ENCODE measurements around the gene NDFIP1. TPM values are rescaled to one million over a fixed set of nuclear protein-coding genes. Genes with fewer than 3 reads are reported as not detected.

Gene NDFIP1
- polyA plus RNA-seq, 1 experiment, result 11.2 TPM

- ChIA-PET CTCF (interaction anchor here (0.6 to 1.8 kb wide), 3 partner anchors 15 to 228 kb away, joined by 3 to 5 read pairs (median 3); no protein-coding TSS in a partner anchor), POLR2A (no interaction called here)
- Histone ChIP-seq H3K27me3 (ENCODE audit: control insufficient read depth, insufficient read depth, low read length) (peaks cover 3% of the 10 kb centered on the region; the same call in 1 of the 2 replicates), H3K36me3 (ENCODE audit: control insufficient read depth, insufficient read depth, low read length) (no peaks in the 10 kb centered on the region), H3K4me3 (ENCODE audit: low read depth, low read length) (no peak overlapping the region)
- no peak for TF ChIP-seq CTCF (IDR thresholded peaks at IDR 0.05; ENCODE audit: insufficient read depth, low read depth, low read length)
- no peak for DNase-seq (ENCODE audit: low read depth)
Measured at GRCh38 chr5:142171270-142171669, 62.7 kb downstream of the NDFIP1 start.

DNA sequence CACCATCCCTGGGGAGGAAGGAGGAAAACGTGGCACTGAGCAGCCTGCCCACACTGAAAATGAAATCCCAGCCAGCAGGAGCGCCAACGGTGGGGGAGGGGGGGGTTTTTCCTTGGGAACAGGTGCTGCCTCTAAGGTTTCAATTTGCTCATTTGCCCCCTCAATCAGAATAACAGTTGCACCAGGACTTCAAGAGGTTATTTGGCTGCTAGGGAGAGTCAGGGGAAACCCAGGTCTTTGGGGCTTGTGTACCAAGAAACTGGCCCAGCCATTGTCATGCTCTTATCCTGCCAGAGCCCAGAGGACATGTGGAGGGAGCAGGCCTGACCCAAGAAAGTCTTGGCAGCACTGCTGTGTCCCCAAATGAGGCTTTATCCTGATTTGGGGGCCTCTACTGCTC lies 66.5 kb downstream of the NDFIP1 start:
- DNase-seq (ENCODE audit: low read depth), result no peak
- peaks cover 3% of the 10 kb centered on the region; the same call in 1 of the 2 replicates for H3K27me3 ChIP-seq (ENCODE audit: control insufficient read depth, insufficient read depth, low read length)
- ChIA-PET CTCF (interaction anchor here (1.2 to 1.3 kb wide), 2 partner anchors 149 to 374 kb away, joined by 3 to 5 read pairs; partner anchors contain the start of gene SPRY4), POLR2A (no interaction called here)
- H3K36me3 ChIP-seq (ENCODE audit: control insufficient read depth, insufficient read depth, low read length), result no peaks in the 10 kb centered on the region
- H3K4me3 ChIP-seq (ENCODE audit: low read depth, low read length), result no peak overlapping the region
- no peak for TF ChIP-seq CTCF (IDR thresholded peaks at IDR 0.05; ENCODE audit: insufficient read depth, low read depth, low read length)

GRCh38 chr5:142175461-142176142 lies 67.0 kb downstream of the NDFIP1 start:
- TF ChIP-seq CTCF (IDR thresholded peaks at IDR 0.05; ENCODE audit: insufficient read depth, low read depth, low read length), result no peak
- CTCF ChIA-PET, result interaction anchor here (1.2 to 1.6 kb wide), 3 partner anchors 10 to 374 kb away, joined by 3 to 4 read pairs (median 3); partner anchors contain the start of gene SPRY4
- Histone ChIP-seq H3K36me3 (ENCODE audit: control insufficient read depth, insufficient read depth, low read length) (no peaks in the 10 kb centered on the region), H3K4me3 (ENCODE audit: low read depth, low read length) (no peak overlapping the region), H3K27me3 (ENCODE audit: control insufficient read depth, insufficient read depth, low read length) (peaks cover 3% of the 10 kb centered on the region; the same call in 1 of the 2 replicates)
- POLR2A ChIA-PET, result no interaction called here
- DNase-seq (ENCODE audit: low read depth), result no peak

DNA sequence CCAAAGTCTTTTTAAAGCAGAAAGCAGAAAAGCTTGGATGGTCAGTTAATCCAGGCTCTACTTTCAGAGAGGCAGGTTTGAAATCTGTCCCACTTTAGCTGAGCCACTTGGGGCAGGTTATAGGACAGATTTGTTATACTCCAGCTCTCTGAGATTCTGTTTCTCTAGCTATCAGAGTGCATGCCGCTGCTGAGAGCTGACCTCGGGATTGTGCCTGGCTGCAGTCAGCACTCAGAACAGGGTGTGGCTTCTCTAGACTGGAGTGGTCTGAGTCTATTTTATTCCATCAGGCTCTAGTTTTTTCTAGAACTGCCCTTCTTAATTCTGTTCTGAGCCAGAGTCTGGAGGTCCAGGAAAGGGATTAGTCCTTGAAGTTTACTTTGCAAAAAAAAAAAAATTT lies 67.7 kb downstream of the NDFIP1 start:
- Histone ChIP-seq H3K27me3 (ENCODE audit: control insufficient read depth, insufficient read depth, low read length) (peaks cover 3% of the 10 kb centered on the region; the same call in 1 of the 2 replicates), H3K36me3 (ENCODE audit: control insufficient read depth, insufficient read depth, low read length) (no peaks in the 10 kb centered on the region), H3K4me3 (ENCODE audit: low read depth, low read length) (no peak overlapping the region)
- ChIA-PET CTCF (interaction anchor here (1.2 to 1.6 kb wide), 3 partner anchors 10 to 373 kb away, joined by 3 to 4 read pairs (median 3); partner anchors contain the start of gene SPRY4), POLR2A (no interaction called here)
- no peak for DNase-seq (ENCODE audit: low read depth)
- TF ChIP-seq CTCF (IDR thresholded peaks at IDR 0.05; ENCODE audit: insufficient read depth, low read depth, low read length), result no peak

DNA sequence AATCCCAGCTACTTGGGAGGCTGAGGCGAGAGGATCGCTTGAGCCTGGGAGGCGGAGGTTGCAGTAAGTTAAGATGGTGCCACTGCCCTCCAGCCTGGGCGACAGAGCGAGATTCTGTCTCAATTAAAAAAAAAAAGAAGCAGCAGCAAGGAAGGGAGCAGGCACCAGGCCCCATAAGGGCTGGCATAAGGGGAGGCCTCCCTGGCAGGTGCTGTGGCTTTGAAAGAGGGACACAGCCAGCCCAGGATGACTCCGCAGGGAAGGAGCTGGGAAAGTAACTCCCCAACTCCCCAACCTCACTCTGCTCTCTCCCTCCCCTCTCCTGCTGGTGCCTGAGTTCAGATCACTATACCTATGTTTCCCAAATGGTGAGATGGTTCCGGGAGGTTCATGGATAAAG lies 70.1 kb downstream of the NDFIP1 start:
- DNase-seq (ENCODE audit: low read depth), result no peak
- Histone ChIP-seq H3K4me3 (ENCODE audit: low read depth, low read length) (no peak overlapping the region), H3K27me3 (ENCODE audit: control insufficient read depth, insufficient read depth, low read length) (peaks cover 3% of the 10 kb centered on the region; the same call in 1 of the 2 replicates), H3K36me3 (ENCODE audit: control insufficient read depth, insufficient read depth, low read length) (no peaks in the 10 kb centered on the region)
- ChIA-PET POLR2A (no interaction called here), CTCF (interaction anchor here (1.7 kb wide), 1 partner anchor 9 kb away, joined by 6 read pairs; no protein-coding TSS in a partner anchor)
- TF ChIP-seq CTCF (IDR thresholded peaks at IDR 0.05; ENCODE audit: insufficient read depth, low read depth, low read length), result no peak

Data from BJ (cell line).